NCI-H510A treated with DMSO at 0.1 percent for 48 hours (cell line): Measurements from ENCODE around the gene CCDC82.

Experiments used
- DNase-seq: peaks from one replicate; lab custom pipeline; 2025; lab: John Stamatoyannopoulos, UW

CCDC82 gene

DNA sequence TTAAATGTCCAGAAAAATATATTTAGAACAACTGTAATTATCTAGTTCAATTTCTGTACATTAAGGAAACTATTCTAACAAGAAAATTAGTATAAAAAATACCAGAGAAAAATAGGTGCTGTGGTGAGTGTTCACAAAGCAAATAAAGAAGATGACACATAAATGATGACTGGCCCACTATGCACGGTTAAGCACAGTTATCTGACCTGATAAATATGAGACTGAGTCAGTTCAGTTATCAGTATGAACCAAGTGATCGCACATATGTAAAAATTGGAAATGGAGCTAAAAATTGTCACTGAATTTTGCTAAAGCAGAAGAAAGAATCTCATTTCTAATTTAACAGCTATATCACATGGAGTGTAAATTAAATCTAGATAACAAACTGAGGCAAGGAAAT, 27.9 kb downstream of the CCDC82 start:
- DNase-seq = no peak

DNA sequence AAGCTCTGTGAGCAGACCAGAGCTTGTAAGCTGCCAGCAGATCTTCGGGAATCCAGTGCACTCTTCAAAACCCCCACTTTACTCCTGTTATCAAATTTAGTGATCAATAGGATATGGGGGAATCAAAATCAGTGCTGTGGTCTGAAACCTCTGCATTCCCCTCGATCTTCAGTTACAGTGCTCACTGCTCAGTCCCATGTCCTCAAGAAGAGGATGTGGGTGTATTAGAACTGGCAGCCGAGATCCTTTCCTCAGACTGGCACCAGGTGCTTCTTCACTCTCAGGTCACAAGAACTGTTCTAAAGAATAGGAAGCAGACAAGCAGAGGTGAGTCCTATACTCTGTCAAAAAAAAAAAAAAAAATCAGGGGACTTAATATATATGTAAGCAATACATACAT, 31.4 kb downstream of the CCDC82 start:
- no peak for DNase-seq

DNA sequence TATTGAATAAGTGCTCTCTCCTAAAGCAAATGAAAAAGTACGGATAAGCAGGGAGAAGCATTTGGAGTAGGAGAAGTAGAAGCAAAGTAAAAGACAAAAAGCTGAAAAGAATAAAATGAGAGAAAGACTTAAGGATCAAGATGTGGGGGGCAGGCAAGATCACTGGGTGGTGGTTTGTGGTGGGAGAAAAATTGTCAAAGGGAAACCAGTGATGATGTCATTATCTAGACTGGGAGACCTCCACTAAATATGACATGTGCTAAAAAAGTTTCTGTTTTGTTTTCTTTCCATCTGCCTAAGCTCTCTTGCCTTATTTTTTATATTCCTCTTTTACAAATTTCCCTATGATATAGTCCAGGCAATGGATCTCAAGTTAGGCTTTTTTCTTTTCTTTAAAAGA, 31.9 kb downstream of the CCDC82 start:
- no peak for DNase-seq

GRCh38 chr11:96356848-96357247, 32.9 kb downstream of the CCDC82 start:
- DNase-seq = no peak

GRCh38 chr11:96342961-96343711, 46.6 kb downstream of the CCDC82 start, which contains the start of gene MAML2:
TSS of gene MAML2 (minus strand) at chr11:96343195. CDS start at chr11:96341895, 1,300 bp downstream.
- DNase-seq = peak; percentile 54

DNA sequence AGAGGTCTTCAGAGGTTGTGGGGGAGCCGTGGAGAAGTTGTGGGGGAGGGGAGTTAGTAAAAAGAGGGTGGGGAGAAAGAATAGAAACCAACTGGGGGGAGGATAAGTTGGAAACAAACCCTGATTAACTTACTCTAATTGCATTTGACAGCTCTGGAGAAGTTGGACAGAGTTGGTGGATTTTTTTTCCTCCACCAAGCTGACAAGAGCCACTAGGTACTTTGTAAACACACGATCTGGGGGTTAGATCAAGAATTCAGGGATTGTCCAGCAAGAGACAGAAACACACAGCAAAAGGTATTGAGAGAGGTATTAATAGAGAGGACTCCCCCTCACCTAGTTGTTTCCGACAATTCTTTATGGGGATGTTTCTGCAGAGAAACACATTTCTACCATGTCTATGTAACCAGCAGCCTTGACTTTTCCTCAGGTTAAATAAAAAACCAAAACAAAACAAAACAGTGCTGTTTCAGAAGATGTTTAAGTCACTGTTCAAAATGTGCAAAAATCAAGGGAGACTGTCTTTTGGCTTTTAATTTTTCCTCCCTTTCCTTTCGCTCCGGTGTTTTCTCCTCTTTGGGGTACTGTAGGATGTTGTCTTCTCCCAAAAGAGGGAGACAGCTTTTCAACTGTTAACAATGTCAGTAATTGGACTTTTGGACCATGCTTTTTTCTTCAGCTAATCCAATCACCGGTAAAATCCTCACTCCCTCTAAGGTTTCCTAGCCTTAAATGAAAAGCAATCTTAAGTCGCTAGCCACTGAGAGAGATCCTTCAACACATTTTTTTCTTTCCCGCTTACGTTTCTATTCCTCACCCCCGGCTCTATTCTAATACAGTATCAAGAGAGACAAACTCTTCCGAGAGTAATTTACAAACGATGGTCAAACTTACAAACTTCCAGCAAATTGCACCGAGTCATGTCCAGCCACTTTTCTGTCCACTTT, 47.4 kb downstream of the CCDC82 start:
- peak; percentile 27 for DNase-seq

- DNase-seq = no peak
These were observed 48.3 kb downstream of the CCDC82 start for GRCh38 chr11:96341211-96342013.

- no peak for DNase-seq
These were observed 49.2 kb downstream of the CCDC82 start for GRCh38 chr11:96340555-96340885.

GRCh38 chr11:96339706-96340554, 49.8 kb downstream of the CCDC82 start:
- no peak for DNase-seq

GRCh38 chr11:96338910-96339705, 50.6 kb downstream of the CCDC82 start:
- no peak for DNase-seq

DNA sequence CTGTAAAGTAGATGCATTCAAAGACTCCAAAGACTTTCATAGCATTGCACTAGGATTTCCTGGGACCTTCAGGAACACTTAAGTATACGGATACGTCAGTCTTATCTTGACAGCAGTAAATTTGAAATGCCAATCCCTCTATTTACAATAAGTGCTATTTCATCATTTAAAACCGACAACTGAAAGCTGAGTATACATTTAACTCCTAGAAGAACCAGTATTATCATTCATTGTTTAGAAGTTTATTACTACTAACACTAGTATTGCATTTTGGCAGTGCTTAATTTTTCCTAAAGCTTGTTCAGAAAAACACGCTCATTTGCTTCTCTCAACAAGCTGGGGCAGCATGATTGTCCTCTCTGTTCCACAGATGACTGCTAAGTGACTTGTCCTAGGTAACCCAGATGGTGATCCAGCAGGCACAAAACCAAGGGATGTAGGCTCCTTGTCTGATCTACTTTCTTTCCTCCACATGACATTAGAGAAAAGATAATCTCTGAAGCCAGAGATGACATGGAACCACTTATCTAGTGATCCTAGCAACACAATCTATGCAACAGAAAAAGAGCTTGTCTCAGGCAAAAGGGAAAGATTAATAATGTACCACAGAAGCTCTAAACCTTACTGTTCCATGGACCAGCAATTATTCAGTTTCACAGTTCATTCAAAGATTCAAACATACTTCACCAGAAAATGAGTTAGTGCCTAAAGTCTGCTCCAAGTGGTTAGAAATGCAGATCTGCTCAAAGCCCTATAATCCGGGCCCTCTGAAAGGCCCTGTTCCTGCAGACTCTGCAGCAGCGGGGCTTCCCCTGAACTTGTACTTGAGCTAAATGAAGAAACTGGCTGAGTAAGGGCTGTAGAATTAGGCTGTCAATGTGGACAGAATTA, 51.9 kb downstream of the CCDC82 start:
- no peak for DNase-seq

- no peak for DNase-seq
These were observed 54.3 kb downstream of the CCDC82 start for GRCh38 chr11:96335388-96335787.

- DNase-seq = no peak
These were observed 55.5 kb downstream of the CCDC82 start for GRCh38 chr11:96334219-96334618.

DNA sequence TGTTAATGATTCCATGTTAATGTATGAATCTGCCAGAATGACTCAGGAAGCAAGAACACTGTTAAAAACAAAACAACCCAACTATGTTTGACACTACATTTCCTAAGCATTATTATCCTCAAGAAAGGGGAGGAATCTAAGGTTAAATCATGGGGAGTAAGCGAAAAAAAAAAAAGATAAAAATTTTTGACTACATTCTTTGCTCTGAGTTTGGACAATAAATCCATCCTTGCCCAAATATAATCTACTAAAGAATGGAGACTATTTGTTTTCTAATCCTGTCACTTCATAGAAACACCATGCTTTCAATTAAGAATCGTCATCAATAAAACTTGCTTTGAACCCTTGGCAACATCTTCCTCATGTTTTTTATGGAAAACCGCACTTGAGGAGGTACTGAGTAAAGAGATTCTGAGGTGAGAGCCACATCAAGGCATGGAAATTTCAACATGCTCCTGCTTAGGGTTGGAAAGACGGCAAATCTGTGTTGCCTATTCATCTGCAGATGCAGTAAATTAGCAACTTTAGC, 56.5 kb downstream of the CCDC82 start:
- no peak for DNase-seq

DNA sequence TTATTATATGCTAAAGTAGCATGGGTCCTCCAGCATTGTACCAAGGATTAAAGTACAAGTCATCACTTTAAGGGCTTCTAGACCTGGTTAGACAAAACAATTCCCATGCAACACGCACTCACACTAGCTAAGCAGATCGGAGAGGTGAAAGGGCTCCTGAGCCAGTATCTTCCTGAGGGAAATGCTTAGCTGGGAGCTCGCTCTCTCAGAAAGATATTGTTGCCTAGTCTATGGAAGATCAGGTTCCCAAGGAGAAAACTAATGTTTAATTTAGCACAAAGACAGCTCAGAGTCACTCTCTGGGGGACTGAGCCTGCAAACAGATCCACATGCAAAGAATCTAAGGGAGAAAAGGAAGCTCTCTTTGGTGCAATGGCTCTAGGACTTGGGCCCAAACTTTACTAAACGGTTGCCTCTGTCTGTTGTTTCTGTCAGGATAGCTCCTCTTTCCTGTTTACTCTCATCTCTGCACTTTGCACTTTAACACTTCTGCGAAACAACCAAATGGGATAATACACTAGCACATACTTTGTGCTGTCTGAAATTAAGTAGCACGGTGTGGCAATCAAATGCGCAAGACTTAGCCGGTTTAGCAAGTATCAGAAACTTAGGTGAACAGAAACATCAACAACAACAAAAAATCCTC, 57.5 kb downstream of the CCDC82 start:
- DNase-seq = no peak

DNA sequence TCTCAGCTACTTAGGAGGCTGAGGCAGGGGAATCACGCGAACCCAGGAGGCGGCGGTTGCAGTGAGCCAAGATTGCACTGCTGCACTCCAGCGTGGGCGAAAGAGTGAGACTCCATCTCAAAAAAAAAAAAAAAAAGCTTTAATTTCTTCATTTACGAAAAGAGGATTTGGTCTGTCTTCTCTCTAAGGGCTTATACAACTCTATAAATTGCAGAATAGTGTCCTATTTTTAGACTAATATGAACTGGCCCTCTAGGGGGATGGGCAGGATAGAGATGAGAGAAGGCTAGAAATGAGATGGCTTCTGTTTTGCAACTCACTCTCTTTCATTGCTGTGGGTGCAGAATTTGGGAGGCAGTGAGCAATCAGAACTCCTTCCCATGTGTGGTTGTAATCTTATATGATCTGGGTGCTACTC, 58.0 kb downstream of the CCDC82 start:
- DNase-seq = no peak

DNA sequence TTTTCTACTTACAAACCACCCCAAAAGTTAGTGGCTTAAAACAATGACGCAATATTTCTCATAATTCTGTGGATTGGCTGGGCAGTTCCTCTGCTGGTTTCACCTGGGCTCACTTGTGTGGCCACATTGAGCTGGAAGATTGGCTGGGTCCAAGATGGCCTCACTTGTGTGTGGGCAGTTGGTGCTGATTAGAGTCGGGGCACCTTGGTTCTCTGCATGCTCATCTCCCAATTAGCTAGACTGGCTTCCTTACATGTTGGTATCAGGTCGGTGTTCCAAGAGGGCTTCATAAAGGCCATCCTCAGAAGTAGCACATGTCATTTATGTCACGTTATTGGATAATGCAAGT, 59.2 kb downstream of the CCDC82 start:
- no peak for DNase-seq

DNA sequence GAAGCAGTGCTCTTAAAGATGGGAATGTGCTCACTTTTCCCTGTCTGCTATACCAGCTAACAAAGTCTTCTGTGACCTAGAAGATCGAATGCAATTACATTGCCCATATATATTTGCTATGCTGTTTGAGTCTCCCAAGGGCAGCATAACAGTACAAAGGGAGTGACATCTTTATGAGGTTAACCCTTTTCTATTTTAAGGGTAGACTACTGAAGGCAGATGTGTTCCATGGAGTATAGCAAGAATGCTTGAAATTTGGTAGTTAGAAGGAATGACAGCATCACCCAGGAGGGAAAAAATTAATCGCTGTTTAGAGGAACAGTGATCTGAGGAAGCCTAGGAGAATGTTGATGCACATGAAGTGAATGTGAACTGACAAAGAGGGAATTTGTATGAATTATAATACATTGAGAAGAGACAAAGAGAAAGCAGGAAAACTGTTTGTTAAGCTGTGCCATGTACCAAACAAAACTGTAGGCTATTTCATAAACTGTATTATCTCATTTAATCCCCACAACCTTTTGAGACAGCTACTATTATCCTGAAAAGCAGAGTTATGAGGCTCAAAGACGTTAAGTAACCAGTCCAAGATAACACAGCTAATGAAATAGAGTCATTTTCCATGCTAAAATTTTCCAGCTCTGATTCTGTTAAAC, 59.7 kb downstream of the CCDC82 start:
- DNase-seq = no peak
